IPS-NIHi7 (cell line): ENCODE data around the gene STK25.
A peak's percentile ranks its signal among the peaks of the same experiment; 100 is the strongest.

Source experiments
- DNase-seq: peaks from one replicate; pipeline ENCODE4 v3.0.0; 2012; ENCODE audit warnings: mixed read lengths; ENCODE audit errors: extremely low spot score

Gene STK25

GRCh38 chr2:241508240-241509154 is at the start of gene STK25:
STK25 (minus strand) TSS chr2:241508584; CDS start chr2:241508035, 549 bp downstream.
- peak; percentile 99 for DNase-seq

GRCh38 chr2:241556746-241557145 is 48.4 kb upstream of the STK25 start:
- no peak for DNase-seq

DNA sequence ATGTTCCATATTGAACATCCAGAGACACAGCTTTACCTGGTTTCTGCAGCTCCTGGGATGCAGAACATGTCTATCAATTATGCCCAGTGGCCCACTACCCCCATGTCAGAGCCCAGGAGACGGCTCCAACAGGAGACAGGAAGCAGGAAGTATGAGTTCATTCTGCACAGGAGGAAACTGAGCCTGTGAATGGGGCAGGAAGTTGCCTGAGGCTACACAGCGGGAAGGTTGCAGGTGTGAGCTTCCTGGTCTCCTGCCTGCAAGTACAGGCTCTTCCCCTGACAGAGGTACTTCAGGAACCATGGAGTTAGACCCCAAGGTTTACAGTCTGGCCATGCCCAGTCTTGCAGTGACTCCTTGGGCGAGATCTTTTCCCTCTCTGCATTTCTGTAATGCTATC is 47.3 kb upstream of the STK25 start:
- DNase-seq = no peak

GRCh38 chr2:241554610-241555322 is 46.4 kb upstream of the STK25 start:
- DNase-seq = no peak

DNA sequence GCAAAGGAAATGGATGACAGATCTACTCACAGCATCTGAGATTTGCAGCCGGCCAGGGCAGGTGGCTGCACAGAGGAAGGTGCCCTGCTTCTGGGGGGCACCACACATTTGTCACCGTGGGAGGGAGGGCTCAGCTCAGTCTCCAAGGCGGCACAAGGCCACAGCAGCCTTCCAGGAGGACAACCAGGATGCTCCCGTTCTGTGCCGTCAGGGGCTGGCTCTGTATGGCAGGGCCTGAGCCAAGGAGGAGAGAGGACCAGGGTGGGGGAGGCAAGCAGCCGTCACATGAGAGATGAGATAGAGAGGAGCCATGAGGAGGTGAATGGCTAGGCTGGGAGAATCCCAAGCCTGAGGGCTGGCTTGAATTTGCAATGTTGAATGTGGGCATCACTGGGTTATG is 45.6 kb upstream of the STK25 start:
- no peak for DNase-seq

DNA sequence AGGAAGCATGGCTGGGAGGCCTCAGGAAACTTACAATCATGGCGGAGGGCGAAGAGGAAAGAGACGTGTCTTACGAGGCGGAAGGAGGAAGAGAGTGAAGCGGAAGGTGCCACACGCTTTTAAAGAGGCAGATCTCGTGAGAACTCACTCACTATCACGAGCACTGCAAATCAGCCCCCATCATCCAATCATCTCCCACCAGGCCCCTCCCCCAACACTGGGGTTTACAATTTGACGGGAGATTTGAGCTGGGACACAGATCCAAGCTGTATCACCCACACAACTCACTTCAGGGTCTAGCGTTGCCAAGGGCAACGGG is 45.1 kb upstream of the STK25 start:
- DNase-seq = no peak

DNA sequence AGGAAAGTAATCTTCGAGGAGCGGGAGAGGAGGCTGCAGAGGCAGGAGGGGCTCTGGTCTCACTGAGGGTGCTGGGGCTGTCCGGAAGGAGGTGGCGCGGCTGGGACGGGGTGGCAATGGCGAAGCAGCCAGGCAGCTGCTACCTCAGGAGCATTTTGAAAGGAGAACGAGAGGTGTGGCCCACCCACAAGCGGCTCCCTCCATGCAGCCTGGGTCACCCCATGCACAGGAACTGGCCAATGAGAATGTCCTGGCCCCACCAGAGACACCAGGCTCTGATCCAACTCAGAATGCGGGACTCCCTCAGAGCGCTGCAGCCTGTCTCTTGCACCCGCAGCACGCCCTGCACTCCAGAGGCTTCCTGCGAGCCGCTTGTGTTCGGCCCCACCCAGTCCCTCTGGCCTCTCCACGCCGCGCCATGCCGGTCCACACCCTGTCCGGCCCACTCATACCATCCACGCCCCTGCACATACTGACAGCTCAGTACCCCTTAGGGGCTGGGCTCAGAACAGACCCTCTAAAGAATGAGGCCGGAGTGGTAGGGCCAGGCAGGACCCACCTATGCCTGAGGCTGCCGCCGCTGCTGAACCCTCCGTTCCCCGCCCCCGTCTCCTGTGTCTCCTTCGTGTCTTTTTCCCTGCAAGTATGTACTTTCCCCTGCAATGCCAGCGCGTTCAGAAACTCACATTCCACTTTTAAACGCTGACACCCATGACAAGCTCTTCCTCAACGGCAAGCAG is 43.8 kb upstream of the STK25 start:
- DNase-seq = no peak

- no peak for DNase-seq
These were observed 43.2 kb upstream of the STK25 start for GRCh38 chr2:241551599-241551997.

- DNase-seq = no peak
These were observed 42.5 kb upstream of the STK25 start for GRCh38 chr2:241550616-241551580.

GRCh38 chr2:241548451-241548835 is 40.1 kb upstream of the STK25 start:
- DNase-seq = no peak

DNA sequence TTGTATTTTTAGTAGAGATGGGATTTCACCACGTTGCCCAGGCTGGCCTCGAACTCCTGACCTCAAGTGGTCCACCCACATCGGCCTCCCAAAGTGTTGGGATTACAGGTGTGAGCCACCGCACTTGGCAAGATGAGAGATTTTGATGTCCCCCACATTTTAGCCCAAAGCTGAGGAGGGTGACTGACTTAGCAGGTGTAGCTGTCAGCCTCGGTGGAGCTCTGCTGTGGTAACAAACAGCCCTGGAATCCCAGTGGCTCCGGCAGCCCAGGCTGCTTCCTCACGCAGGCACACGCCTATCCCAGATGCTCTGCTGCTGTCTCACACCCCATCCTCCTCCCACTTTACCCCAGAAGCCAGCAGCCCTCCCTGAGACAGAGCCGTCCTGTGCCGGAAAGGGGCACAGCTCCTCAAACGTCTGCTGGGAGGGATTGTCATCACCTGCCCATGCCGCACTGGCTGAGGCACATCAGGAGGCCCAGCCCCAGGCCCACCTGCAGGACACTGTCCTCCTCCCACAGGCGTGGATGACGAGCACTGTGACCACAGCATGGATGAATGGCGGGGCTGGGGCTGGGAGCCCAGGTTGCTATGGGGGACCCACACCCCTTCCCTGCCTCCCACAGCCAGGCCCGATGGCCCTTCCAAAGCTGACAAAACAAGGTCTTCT is 39.5 kb upstream of the STK25 start:
- no peak for DNase-seq

- peak; percentile 11 for DNase-seq
These were observed 38.6 kb upstream of the STK25 start for GRCh38 chr2:241546771-241547498.

- peak; percentile 5 for DNase-seq
These were observed 37.4 kb upstream of the STK25 start for GRCh38 chr2:241545523-241546473.

DNA sequence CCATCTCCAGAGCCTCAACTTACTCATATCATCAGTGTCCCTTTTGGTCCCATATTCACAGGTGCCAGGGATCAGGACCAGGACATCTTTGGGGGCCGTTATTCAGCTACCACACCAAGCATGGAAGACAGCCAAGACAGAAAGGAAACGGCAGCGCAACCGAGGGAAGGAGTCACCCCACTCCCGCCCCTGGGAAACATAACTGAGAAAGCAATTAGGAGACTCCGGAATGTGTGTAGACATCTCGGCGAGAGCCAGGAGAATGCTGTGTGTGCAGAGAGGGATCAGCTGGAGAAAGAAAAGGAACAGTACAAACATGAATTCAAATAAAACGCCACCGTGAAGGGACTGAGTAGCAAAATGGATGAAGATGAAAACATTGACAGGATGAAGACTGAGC is 36.7 kb upstream of the STK25 start:
- no peak for DNase-seq

DNA sequence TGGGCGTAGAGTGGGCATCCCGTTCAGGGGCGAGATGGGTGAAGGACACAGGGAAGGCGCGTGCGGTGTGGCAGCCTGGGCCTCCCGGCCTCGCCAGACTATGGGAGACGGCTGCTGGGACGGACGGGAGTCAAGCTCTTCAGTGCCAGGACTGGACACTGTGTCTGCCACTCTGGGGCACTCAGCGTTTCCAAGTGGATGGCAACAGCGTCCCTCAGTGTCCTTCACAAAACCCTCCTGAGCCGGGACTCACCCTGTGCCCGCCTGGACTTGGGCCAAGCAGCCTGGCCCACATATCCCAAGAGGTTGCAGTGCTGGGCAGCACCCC is 33.9 kb upstream of the STK25 start:
- DNase-seq = peak; percentile 5

DNA sequence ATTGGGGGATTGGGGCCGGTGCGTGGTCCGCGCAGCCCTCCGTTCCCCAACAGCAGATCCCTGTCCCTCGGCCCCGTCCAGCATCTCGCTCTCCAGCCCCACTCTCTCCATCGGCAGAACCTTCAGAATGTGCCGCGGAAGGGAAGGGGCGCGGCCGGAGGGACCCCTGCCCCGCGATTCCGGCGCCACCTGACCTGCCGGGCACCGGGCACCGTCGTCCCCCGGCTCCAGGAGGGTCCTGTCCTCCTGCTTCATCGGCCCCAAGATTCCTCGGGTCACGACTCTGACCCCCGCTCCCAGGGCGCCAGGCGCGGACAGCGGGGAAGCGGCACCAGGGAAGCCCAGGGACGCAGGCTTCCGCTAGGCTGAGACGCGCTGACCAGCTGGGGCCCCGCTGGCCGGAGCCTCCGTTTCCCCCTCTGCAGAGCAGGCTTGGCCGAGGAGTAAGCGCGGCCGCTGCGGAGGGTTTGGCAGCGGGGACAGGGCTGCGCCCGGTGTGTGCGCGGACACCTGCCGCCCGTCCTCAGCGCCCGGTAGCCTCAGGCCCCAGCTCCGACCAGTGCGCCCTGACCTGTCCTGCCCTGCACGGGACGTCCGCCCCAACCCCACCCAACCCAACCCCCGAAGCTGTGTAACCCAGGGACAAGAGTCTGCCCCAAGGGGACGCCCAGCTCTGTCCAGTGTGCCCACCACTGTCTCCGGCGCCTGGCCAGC is 33.3 kb upstream of the STK25 start:
- peak; percentile 31 for DNase-seq

DNA sequence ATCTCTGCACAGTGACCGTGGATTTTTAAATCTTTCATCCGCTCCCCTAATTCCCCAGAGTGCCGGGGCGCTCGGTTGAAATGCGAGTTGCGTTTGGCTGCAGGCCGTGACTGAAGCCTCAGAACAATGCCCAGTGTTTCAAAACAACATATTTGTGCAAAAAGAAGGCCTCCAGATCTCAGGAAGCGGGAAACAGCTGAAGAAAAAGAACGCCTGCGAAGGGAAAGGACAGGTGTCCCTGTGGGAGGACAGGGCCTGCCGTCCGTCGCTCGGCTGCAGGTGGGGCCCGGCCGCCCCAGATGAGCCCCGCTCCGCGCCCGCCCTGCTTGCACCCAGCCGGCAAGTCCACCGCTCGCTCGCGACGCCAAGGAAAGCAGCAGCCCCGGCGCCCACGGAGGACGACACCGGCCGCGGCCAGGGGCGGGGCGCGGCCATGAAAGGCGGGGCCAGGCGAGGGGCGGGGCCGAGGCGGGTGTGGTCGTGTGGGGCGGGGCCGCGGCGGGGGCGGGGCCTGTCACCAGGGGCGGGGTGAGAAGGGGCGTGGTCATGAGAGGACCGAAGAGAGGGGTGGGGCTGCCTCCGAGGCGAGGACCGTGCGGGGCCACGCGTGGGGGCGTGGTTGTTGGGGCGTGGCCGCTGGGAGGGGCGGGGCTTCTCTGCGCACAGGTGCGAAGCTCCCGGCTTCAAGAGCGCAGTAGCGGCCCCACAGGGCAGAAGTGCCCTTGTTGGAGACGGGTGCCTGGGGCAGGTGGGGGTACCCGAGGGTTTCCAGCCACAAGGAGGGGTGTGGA is 32.6 kb upstream of the STK25 start:
- peak; percentile 98 for DNase-seq

DNA sequence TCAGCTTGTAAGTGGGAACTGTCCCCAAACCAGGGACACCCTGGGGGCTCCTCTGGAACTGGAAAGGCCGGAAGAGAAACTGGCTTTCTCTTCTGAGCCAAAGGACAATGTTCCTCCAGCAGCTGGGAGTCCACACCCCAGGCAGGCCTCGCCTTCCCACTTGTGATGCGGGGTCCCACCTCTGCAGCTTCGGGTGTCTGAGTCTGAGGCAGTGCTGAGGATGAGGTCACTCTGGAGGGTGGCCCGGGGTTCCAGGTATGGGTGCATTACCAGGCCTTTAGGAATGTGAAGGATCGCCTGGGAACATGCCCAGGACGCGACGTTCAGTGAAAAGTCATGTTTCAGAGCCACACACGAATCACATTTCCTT is 32.0 kb upstream of the STK25 start:
- peak; percentile 18 for DNase-seq
